B cell (primary cell): ENCODE measurements around the gene JPT1. TPM values are rescaled to one million over a fixed set of nuclear protein-coding genes. Genes with fewer than 3 reads are reported as not detected.
"Not testable (repeated sequence)": the region's sequence is repeated elsewhere in the genome, so short reads cannot be mapped to it uniquely, and the experiment has no call there.

Source experiments
- ATAC-seq: fragments of 200-7000 bp; cut with Tn5 transposase; one replicate; pipeline ENCODE4 v1.10.0; 2021; ENCODE audit warnings: low read depth, mild to moderate bottlenecking, moderate number of reproducible peaks, moderate library complexity
- CTCF ChIA-PET: fragments of 350-600 bp; sonication (Branson Sonifier 250); formaldehyde crosslinking; loops from one replicate; lab custom pipeline; 2021; ENCODE audit warnings: antibody characterized with exemption, inconsistent platforms; lab: Charles Lee
- POLR2A ChIA-PET: fragments of 350-600 bp; sonication (Branson Sonifier 250); formaldehyde crosslinking; loops from one replicate; lab custom pipeline; 2021; ENCODE audit warnings: antibody characterized with exemption; lab: Charles Lee
- DNase-seq: peaks from one replicate; pipeline ENCODE4 v3.0.0; 2013
- H2AFZ ChIP-seq: 2 replicates; pipeline ENCODE4 v1.6.1; 2012; ENCODE audit warnings: mild to moderate bottlenecking, low read depth, low read length; ENCODE audit not compliant: insufficient read depth, poor library complexity, severe bottlenecking
- H3K27ac ChIP-seq, 2 donors: 1 replicate in 1 of 2; 2 replicates in 1 of 2; pipeline ENCODE4 v1.5.1; 2012 to 2013; ENCODE audit warnings: low read length in 2 of 2, mild to moderate bottlenecking in 2 of 2, moderate library complexity in 1 of 2
- H3K27me3 ChIP-seq, 4 experiments: fragments of 200-600 bp in 1 of 4; sonication (generic) in 1 of 4; replicated peaks in 1 of 4; 1 replicate in 2 of 4; 2 replicates in 2 of 4; pipeline versions ENCODE4 v1.6.1 to v1.7.0; 2013 to 2016; ENCODE audit warnings: low read length in 3 of 4, mild to moderate bottlenecking in 2 of 4, mixed read lengths in 1 of 4, moderate library complexity in 1 of 4; ENCODE audit not compliant: insufficient read depth in 4 of 4, control insufficient read depth in 3 of 4; ENCODE audit errors: control extremely low read depth in 1 of 4
- H3K36me3 ChIP-seq, 2 experiments: replicated peaks in 1 of 2; 1 replicate in 1 of 2; 2 replicates in 1 of 2; pipeline versions ENCODE4 v1.6.1 to v1.7.1; 2013; ENCODE audit warnings: low read length in 1 of 2; ENCODE audit not compliant: insufficient read depth in 2 of 2, control insufficient read depth in 1 of 2; ENCODE audit errors: control extremely low read depth in 1 of 2, extremely low read depth in 1 of 2
- H3K4me1 ChIP-seq, 2 donors: fragments of 200-600 bp in 1 of 2; sonication (generic) in 1 of 2; 1 replicate in 1 of 2; 2 replicates in 1 of 2; pipeline versions ENCODE4 v1.5.1 to v1.6.1; 2013 to 2017; ENCODE audit warnings: low read length in 2 of 2; ENCODE audit not compliant: control insufficient read depth in 2 of 2, insufficient read depth in 2 of 2
- H3K4me2 ChIP-seq: replicated peaks from 2 replicates; pipeline ENCODE3; 2012; ENCODE audit warnings: mild to moderate bottlenecking, low read depth, low read length; ENCODE audit not compliant: poor library complexity, severe bottlenecking
- H3K4me3 ChIP-seq, 5 experiments: fragments of 200-600 bp in 1 of 5; sonication (generic) in 1 of 5; 1 replicate in 3 of 5; 2 replicates in 2 of 5; pipeline versions ENCODE4 v1.5.1 to v1.7.0; 2011 to 2016; ENCODE audit warnings: low read length in 4 of 5, mild to moderate bottlenecking in 4 of 5, low read depth in 2 of 5, control low read depth in 1 of 5, moderate library complexity in 1 of 5; ENCODE audit not compliant: insufficient read depth in 1 of 5; ENCODE audit errors: control extremely low read depth in 1 of 5, extremely low read depth in 1 of 5
- H3K79me2 ChIP-seq: fragments of 200-600 bp; sonication (generic); one replicate; pipeline ENCODE4 v1.6.0; 2016; ENCODE audit warnings: low read length; ENCODE audit not compliant: control insufficient read depth, insufficient read depth
- H3K9ac ChIP-seq: fragments of 200-600 bp; sonication (generic); 2 replicates; pipeline ENCODE4 v1.6.1; 2017; ENCODE audit warnings: mild to moderate bottlenecking, low read length, moderate library complexity
- H3K9me3 ChIP-seq, 3 donors: one replicate each; pipeline versions ENCODE4 v1.6.1 to v1.7.1; 2013; ENCODE audit warnings: low read length in 2 of 3; ENCODE audit not compliant: control insufficient read depth in 2 of 3, insufficient read depth in 1 of 3; ENCODE audit errors: control extremely low read depth in 1 of 3
- H4K20me1 ChIP-seq: 2 replicates; pipeline ENCODE4 v1.6.0; 2012; ENCODE audit warnings: mild to moderate bottlenecking, low read length; ENCODE audit not compliant: insufficient read depth, control insufficient read depth, poor library complexity, severe bottlenecking
- H3K27ac Mint-ChIP-seq: one replicate; pipeline ENCODE4 v1.8.0; 2021; ENCODE audit warnings: mixed read lengths
- H3K27me3 Mint-ChIP-seq: one replicate; pipeline ENCODE4 v1.8.0; 2021; ENCODE audit warnings: mixed read lengths
- H3K4me1 Mint-ChIP-seq: one replicate; pipeline ENCODE4 v1.8.0; 2021; ENCODE audit warnings: mixed read lengths
- H3K4me3 Mint-ChIP-seq: one replicate; pipeline ENCODE4 v1.8.0; 2021; ENCODE audit warnings: mixed read lengths
- H3K9me3 Mint-ChIP-seq: one replicate; pipeline ENCODE4 v1.8.0; 2022; ENCODE audit warnings: mixed read lengths; ENCODE audit not compliant: insufficient read depth
- EZH2 ChIP-seq: IDR thresholded peaks from 2 replicates; pipeline ENCODE4 v1.6.1; 2012; ENCODE audit warnings: borderline replicate concordance, low read depth, mild to moderate bottlenecking, moderate library complexity, low read length; ENCODE audit not compliant: insufficient read depth, poor library complexity, severe bottlenecking
- WGBS: methylation state at CpG from one replicate; pipeline ENCODE4 v1.1.5; 2013; ENCODE audit warnings: missing lambda C conversion rate; ENCODE audit not compliant: insufficient coverage; 5-methylcytosine and 5-hydroxymethylcytosine counted together
- intact Hi-C: fragments of 100-400 bp; cut with micrococcal nuclease; formaldehyde crosslinking; loops from one replicate; pipeline ENCODE4 v1.10.0; 2022
- polyA plus RNA-seq: library from polyadenylated mRNA; depleted of rRNA; stranded (reverse); fragments of >200 nt; gene quantifications from 2 replicates; pipeline ENCODE4 v1.2.3, GENCODE V29; 2012
- total RNA-seq, 2 donors: library from RNA; stranded (reverse); fragments of 120-200 nt in 1 of 2; gene quantifications; 1 replicate in 1 of 2; 2 replicates in 1 of 2; pipeline versions ENCODE4 v1.2.3 to v1.2.4, GENCODE V29; 2013 to 2022
- TF ChIP-seq, protein P1 (sequence below): fragments of 200-600 bp; IDR thresholded peaks from one replicate; pipeline ENCODE4 v1.8.0; 2022; ENCODE audit warnings: antibody characterized with exemption, mild to moderate bottlenecking

Gene JPT1
- total and polyA plus RNA-seq, 2 donors (not counting 1 experiment from before 2014, with no cell fraction given), result 34.8 to 37.6 TPM

GRCh38 chr17:75133001-75133400 is 21.3 kb downstream of the JPT1 start:
- Histone ChIP-seq H3K4me2 (no peak overlapping the region), H3K27me3 (no peaks in the 10 kb centered on the region), H3K27ac (no peak overlapping the region), H3K4me1 (peaks cover 11 to 23% of the 10 kb centered on the region in 2 donors), H3K9ac (no peak overlapping the region), H3K9me3 (no peaks in the 10 kb centered on the region), H3K36me3 (peaks cover 0 to 20% of the 10 kb centered on the region in 2 experiments), H4K20me1 (peaks cover 23% of the 10 kb centered on the region), H2AFZ (no peak overlapping the region), H3K79me2 (no peaks in the 10 kb centered on the region), H3K4me3 (no peak overlapping the region)
- POLR2A ChIA-PET, result interaction anchor here (2.2 to 3.5 kb wide), 2 partner anchors 17 to 50 kb away, joined by 7 to 49 read pairs; partner anchors contain the start of gene SUMO2
- H3K27me3 Mint-ChIP-seq, result no peaks in the 10 kb centered on the region
- ATAC-seq, result no peak
- no peak overlapping the region for H3K4me3 Mint-ChIP-seq
- intact Hi-C loops, result no loop called here
- H3K9me3 Mint-ChIP-seq, result no peaks in the 10 kb centered on the region
- peaks cover 30% of the 10 kb centered on the region for H3K4me1 Mint-ChIP-seq
- no peak for DNase-seq
- TF ChIP-seq, protein P1, sequence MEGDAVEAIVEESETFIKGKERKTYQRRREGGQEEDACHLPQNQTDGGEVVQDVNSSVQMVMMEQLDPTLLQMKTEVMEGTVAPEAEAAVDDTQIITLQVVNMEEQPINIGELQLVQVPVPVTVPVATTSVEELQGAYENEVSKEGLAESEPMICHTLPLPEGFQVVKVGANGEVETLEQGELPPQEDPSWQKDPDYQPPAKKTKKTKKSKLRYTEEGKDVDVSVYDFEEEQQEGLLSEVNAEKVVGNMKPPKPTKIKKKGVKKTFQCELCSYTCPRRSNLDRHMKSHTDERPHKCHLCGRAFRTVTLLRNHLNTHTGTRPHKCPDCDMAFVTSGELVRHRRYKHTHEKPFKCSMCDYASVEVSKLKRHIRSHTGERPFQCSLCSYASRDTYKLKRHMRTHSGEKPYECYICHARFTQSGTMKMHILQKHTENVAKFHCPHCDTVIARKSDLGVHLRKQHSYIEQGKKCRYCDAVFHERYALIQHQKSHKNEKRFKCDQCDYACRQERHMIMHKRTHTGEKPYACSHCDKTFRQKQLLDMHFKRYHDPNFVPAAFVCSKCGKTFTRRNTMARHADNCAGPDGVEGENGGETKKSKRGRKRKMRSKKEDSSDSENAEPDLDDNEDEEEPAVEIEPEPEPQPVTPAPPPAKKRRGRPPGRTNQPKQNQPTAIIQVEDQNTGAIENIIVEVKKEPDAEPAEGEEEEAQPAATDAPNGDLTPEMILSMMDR, result no peak
- no peak for TF ChIP-seq EZH2
- CTCF ChIA-PET, result interaction anchor here (0.6 to 13.4 kb wide), 10 partner anchors 12 to 323 kb away, joined by 3 to 262 read pairs (median 4); partner anchors contain the start of genes ARMC7, NUP85 and SUMO2
- peak overlapping the region; percentile 32 for H3K27ac Mint-ChIP-seq
- no CpG with 5 or more reads among the region's 3 CpGs for WGBS

GRCh38 chr17:75132018-75133000 is 22.0 kb downstream of the JPT1 start:
- ATAC-seq, intact Hi-C loops, H3K79me2 ChIP-seq: not testable (repeated sequence)

More at GRCh38 chr17:75132018-75133000, 22.0 kb downstream of the JPT1 start:
- Mint-ChIP-seq H3K4me1 (peaks cover 33% of the 10 kb centered on the region), H3K4me3 (peak overlapping the region; percentile 90), H3K27ac (peak overlapping the region; percentile 96)
- peak overlapping the region; percentile 64 to 85 for H3K27ac ChIP-seq
- H2AFZ ChIP-seq, result peak overlapping the region; percentile 92
- CTCF ChIA-PET, result interaction anchor here (0.6 to 13.4 kb wide), 16 partner anchors 11 to 323 kb away, joined by 3 to 262 read pairs (median 5); partner anchors contain the start of genes ARMC7, HID1, JPT1 and NUP85
- peak overlapping the region; percentile 86 for H3K4me2 ChIP-seq
- not testable (repeated sequence) for DNase-seq, H3K27me3 Mint-ChIP-seq, H3K9me3 ChIP-seq, H3K27me3 ChIP-seq, H3K9me3 Mint-ChIP-seq
- H3K4me3 ChIP-seq, result peak overlapping the region; percentile 40 to 95 (median 87)
- H3K4me1 ChIP-seq, result peaks cover 11 to 23% of the 10 kb centered on the region in 2 donors
- H4K20me1 ChIP-seq, result peaks cover 23% of the 10 kb centered on the region
- WGBS, result 71% methylated on average over 33 of the region's 40 CpGs
- peaks cover 0 to 20% of the 10 kb centered on the region in 2 experiments for H3K36me3 ChIP-seq
- POLR2A ChIA-PET, result interaction anchor here (0.7 to 3.5 kb wide), 9 partner anchors 9 to 282 kb away, joined by 3 to 49 read pairs (median 6); partner anchors contain the start of genes ARMC7, MRPL58 and SUMO2
- H3K9ac ChIP-seq, result peak overlapping the region; percentile 88
